OCI-LY3 (cell line): ENCODE measurements around the gene TRERF1.

Experiments
- H2AFZ ChIP-seq: fragments of 200-600, 300-600 bp; shearing (Covaris generic); 2 replicates; pipeline ENCODE4 v1.6.0; 2014; ENCODE audit warnings: antibody characterized with exemption, low read depth, low read length
- H3K27ac ChIP-seq: fragments of 200-600, 300-600 bp; sonication (generic); 2 replicates; pipeline ENCODE4 v1.5.1; 2014; ENCODE audit warnings: mild to moderate bottlenecking, low read length, moderate library complexity, mixed read lengths
- H3K27me3 ChIP-seq: fragments of 200-600, 300-600 bp; sonication (generic); 2 replicates; pipeline ENCODE4 v1.6.1; 2014; ENCODE audit warnings: low read depth, low read length, mixed read lengths
- H3K36me3 ChIP-seq: fragments of 200-600, 300-600 bp; sonication (generic); replicated peaks from 2 replicates; pipeline ENCODE3; 2014; ENCODE audit warnings: low read depth, low read length, mixed read lengths
- H3K4me1 ChIP-seq: fragments of 300-600, 200-600 bp; sonication (generic); 2 replicates; pipeline ENCODE4 v1.6.1; 2014; ENCODE audit warnings: low read length, mixed read lengths
- H3K4me2 ChIP-seq: fragments of 200-600, 300-600 bp; sonication (generic); 2 replicates; pipeline ENCODE4 v1.6.1; 2014; ENCODE audit warnings: low read length, mixed read lengths
- H3K4me3 ChIP-seq: fragments of 300-600, 200-600 bp; sonication (generic); 2 replicates; pipeline ENCODE4 v1.5.1; 2014; ENCODE audit warnings: antibody characterized with exemption, mild to moderate bottlenecking, low read length, moderate library complexity
- H3K79me2 ChIP-seq: fragments of 300-600, 200-600 bp; shearing (Covaris generic); 2 replicates; pipeline ENCODE4 v1.6.1; 2014; ENCODE audit warnings: mild to moderate bottlenecking, low read length, mixed read lengths
- H3K9ac ChIP-seq: fragments of 300-600, 200-600 bp; shearing (Covaris generic); 2 replicates; pipeline ENCODE4 v1.6.0; 2014; ENCODE audit warnings: mild to moderate bottlenecking, low read length, moderate library complexity
- H3K9me3 ChIP-seq: fragments of 200-600, 300-600 bp; shearing (Covaris generic); 2 replicates; pipeline ENCODE4 v1.6.1; 2014; ENCODE audit warnings: low read length, mixed read lengths; ENCODE audit not compliant: insufficient read depth
- H4K20me1 ChIP-seq: fragments of 200-600, 300-600 bp; sonication (generic); 2 replicates; pipeline ENCODE4 v1.6.1; 2016; ENCODE audit warnings: low read length, mixed read lengths; ENCODE audit not compliant: insufficient read depth
- CTCF ChIP-seq: fragments of 200-600, 300-600 bp; sonication (generic); IDR thresholded peaks from 2 replicates; pipeline ENCODE4 v1.5.1; 2014; ENCODE audit warnings: antibody characterized with exemption, low read length, low read depth
- EZH2phosphoT487 ChIP-seq: fragments of 200-600 bp; shearing (Covaris generic); IDR thresholded peaks from 2 replicates; pipeline ENCODE4 v1.6.1; 2018; ENCODE audit warnings: antibody characterized with exemption, mixed run types, low read depth

TRERF1 gene

DNA sequence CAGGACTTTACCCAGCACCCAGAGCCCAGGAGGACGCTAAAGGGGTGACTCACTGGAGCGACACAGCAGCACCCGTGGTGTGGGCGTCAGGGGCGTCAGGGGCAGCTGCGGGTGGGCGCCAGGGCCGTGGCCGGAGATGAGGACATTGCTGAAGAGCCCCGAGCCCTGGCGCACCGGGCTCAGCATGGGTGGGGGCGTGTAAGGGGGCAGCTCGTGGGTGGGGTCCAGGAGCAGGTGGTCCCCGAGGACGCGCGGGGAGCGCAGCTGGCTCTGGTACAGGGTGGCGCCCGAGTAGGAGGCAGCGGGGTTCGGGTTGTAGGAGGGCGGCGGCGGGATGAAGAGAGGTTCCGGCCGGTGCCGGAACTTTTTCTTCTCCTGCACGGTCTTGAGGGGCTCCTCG is 192.4 kb downstream of the TRERF1 start:
- no peak overlapping the region for H3K27ac ChIP-seq
- H3K9ac ChIP-seq = no peak overlapping the region
- H4K20me1 ChIP-seq = no peaks in the 10 kb centered on the region

DNA sequence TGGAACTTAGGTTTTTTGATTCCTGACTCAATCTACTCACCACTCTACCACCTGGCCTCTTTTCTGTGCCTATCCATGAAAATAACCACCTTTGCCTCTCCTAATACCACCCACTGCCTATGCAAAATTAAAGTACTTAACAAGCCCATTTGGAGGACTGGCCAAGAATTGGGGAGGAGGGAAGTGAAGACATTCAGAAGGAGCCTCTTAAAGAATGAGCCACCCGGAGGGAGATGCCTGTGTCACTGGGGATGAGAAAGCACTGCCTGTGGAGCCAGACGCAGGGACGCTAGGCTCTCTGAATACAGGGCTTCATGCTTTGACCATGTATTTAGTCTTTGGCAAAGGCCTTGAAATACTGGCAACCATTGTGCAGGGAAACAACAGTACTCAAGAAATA is 194.1 kb downstream of the TRERF1 start:
- Histone ChIP-seq H3K4me3 (no peak overlapping the region), H3K9me3 (no peaks in the 10 kb centered on the region), H3K36me3 (peaks cover 48% of the 10 kb centered on the region), H3K4me2 (no peak overlapping the region), H3K4me1 (peaks cover 16% of the 10 kb centered on the region), H4K20me1 (no peaks in the 10 kb centered on the region), H3K27me3 (no peaks in the 10 kb centered on the region), H3K79me2 (no peaks in the 10 kb centered on the region), H2AFZ (no peak overlapping the region), H3K9ac (no peak overlapping the region), H3K27ac (no peak overlapping the region)
- no peak for TF ChIP-seq CTCF
- no peak for TF ChIP-seq EZH2phosphoT487

More for the DNA sequence above, 192.4 kb downstream of the TRERF1 start:
- no peak overlapping the region for H3K4me3 ChIP-seq
- H3K4me2 ChIP-seq = no peak overlapping the region
- no peak overlapping the region for H2AFZ ChIP-seq
- TF ChIP-seq CTCF (no peak), EZH2phosphoT487 (no peak)
- no peaks in the 10 kb centered on the region for H3K27me3 ChIP-seq
- H3K9me3 ChIP-seq = no peaks in the 10 kb centered on the region
- H3K4me1 ChIP-seq = peaks cover 16% of the 10 kb centered on the region
- peaks cover 35% of the 10 kb centered on the region for H3K36me3 ChIP-seq
- H3K79me2 ChIP-seq = no peaks in the 10 kb centered on the region

- H3K36me3 ChIP-seq = peaks cover 53% of the 10 kb centered on the region
- H3K27me3 ChIP-seq = no peaks in the 10 kb centered on the region
- H3K9ac ChIP-seq = no peak overlapping the region
- no peak overlapping the region for H2AFZ ChIP-seq
- H3K4me3 ChIP-seq = no peak overlapping the region
- H3K4me2 ChIP-seq = no peak overlapping the region
- no peaks in the 10 kb centered on the region for H3K9me3 ChIP-seq
- H3K27ac ChIP-seq = no peak overlapping the region
- H3K4me1 ChIP-seq = peaks cover 16% of the 10 kb centered on the region
- H4K20me1 ChIP-seq = no peaks in the 10 kb centered on the region
- TF ChIP-seq EZH2phosphoT487 (no peak), CTCF (no peak)
- no peaks in the 10 kb centered on the region for H3K79me2 ChIP-seq
Observed at GRCh38 chr6:42257063-42257462, 194.7 kb downstream of the TRERF1 start.

DNA sequence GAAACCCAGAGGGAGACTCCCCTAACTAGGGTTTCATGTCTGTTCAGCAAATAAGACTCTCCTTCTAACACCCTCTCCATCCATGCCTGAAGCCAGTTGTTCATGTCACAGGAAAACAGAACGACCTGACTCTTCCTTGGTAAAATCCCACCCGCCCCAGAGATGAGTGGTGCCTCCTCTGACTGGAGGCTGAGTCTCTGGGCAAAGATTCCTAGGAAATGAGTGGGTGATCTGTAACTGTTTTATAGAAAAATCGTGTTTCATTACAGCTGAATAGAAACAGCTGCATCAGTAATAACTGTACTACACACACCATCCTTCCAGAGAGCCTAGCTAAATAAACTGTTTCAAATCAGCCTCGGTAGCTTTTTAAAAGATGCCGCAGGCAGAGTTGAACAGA is 196.7 kb downstream of the TRERF1 start:
- no peak overlapping the region for H3K4me3 ChIP-seq
- TF ChIP-seq CTCF (no peak), EZH2phosphoT487 (no peak)
- H3K27me3 ChIP-seq = no peaks in the 10 kb centered on the region
- peaks cover 57% of the 10 kb centered on the region for H3K36me3 ChIP-seq
- H2AFZ ChIP-seq = no peak overlapping the region
- H3K4me1 ChIP-seq = peaks cover 3% of the 10 kb centered on the region
- no peak overlapping the region for H3K4me2 ChIP-seq
- no peaks in the 10 kb centered on the region for H3K79me2 ChIP-seq
- H4K20me1 ChIP-seq = no peaks in the 10 kb centered on the region
- H3K9me3 ChIP-seq = no peaks in the 10 kb centered on the region
- H3K9ac ChIP-seq = no peak overlapping the region
- no peak overlapping the region for H3K27ac ChIP-seq
